HepG2 (cell line): ENCODE data around the gene FITM1. TPM values are rescaled to one million over a fixed set of nuclear protein-coding genes. Genes with fewer than 3 reads are reported as not detected.

Experiments
- ATM ChIP-seq: fragments of 450-650 bp; IDR thresholded peaks from 2 replicates; pipeline ENCODE4 v1.7.1; 2017; ENCODE audit warnings: mild to moderate bottlenecking, borderline replicate concordance
- CBX2 ChIP-seq, 2 experiments: fragments of 200-600 bp in 1 of 2; sonication (generic); formaldehyde crosslinking in 1 of 2; IDR thresholded peaks; 2 replicates each; pipeline versions ENCODE4 v1.7.0 to v1.8.1; 2018 to 2022; ENCODE audit warnings: low read depth in 2 of 2, low read length in 1 of 2, mild to moderate bottlenecking in 1 of 2, missing genetic modification reagents in 1 of 2
- CENPX ChIP-seq: sonication (generic); formaldehyde crosslinking; IDR thresholded peaks from 2 replicates; pipeline ENCODE4 v1.9.0; 2021; ENCODE audit warnings: mild to moderate bottlenecking, missing genetic modification reagents, moderate library complexity
- GATAD2A ChIP-seq: IDR thresholded peaks from 2 replicates; pipeline ENCODE4 v1.6.1; 2016
- KLF6 ChIP-seq: IDR thresholded peaks from 2 replicates; pipeline ENCODE4 v1.8.0; 2016; ENCODE audit warnings: missing biosample characterization, missing genetic modification reagents
- MBNL3 ChIP-seq: fragments of 250-450 bp; sonication (Bioruptor Pico); conservative IDR thresholded peaks from 2 replicates; pipeline ENCODE4 v1.8.0; 2022; ENCODE audit warnings: mild to moderate bottlenecking, inconsistent platforms
- MXI1 ChIP-seq: IDR thresholded peaks from 3 replicates; pipeline ENCODE4 v1.6.1; 2012; ENCODE audit warnings: low read depth, low read length, inconsistent platforms, borderline replicate concordance
- MYNN ChIP-seq: sonication (generic); formaldehyde crosslinking; IDR thresholded peaks from 2 replicates; pipeline ENCODE4 v1.4.0; 2020; ENCODE audit warnings: mild to moderate bottlenecking, low read depth, missing genetic modification reagents
- RXRB ChIP-seq: IDR thresholded peaks from 2 replicates; pipeline ENCODE4 v1.6.1; 2016; ENCODE audit warnings: borderline replicate concordance, missing genetic modification reagents, missing compliant biosample characterization
- STAT5B ChIP-seq: sonication (generic); formaldehyde crosslinking; IDR thresholded peaks from 2 replicates; pipeline ENCODE4 v1.4.0; 2020; ENCODE audit warnings: missing genetic modification reagents
- TBX2 ChIP-seq: sonication (generic); formaldehyde crosslinking; IDR thresholded peaks from 2 replicates; pipeline ENCODE4 v1.5.0; 2020; ENCODE audit warnings: missing genetic modification reagents, mild to moderate bottlenecking, borderline replicate concordance
- TERF1 ChIP-seq: sonication (generic); formaldehyde crosslinking; IDR thresholded peaks from 2 replicates; pipeline ENCODE4 v1.8.0; 2022; ENCODE audit warnings: mild to moderate bottlenecking, missing genetic modification reagents, moderate library complexity
- TP53 ChIP-seq: sonication (generic); formaldehyde crosslinking; conservative IDR thresholded peaks from 2 replicates; pipeline ENCODE4 v1.4.0; 2020; ENCODE audit warnings: missing genetic modification reagents
- TSC22D2 ChIP-seq: sonication (generic); formaldehyde crosslinking; IDR thresholded peaks from 2 replicates; pipeline ENCODE4 v1.5.1; 2020; ENCODE audit warnings: missing genetic modification reagents, mild to moderate bottlenecking, borderline replicate concordance
- ZBED4 ChIP-seq: sonication (generic); formaldehyde crosslinking; IDR thresholded peaks from 2 replicates; pipeline ENCODE4 v1.4.0; 2020; ENCODE audit warnings: missing genetic modification reagents, borderline replicate concordance
- ZFP91 ChIP-seq: sonication (generic); formaldehyde crosslinking; IDR thresholded peaks from 2 replicates; pipeline ENCODE4 v1.9.0; 2022; ENCODE audit warnings: missing genetic modification reagents, mild to moderate bottlenecking, borderline replicate concordance
- ZIK1 ChIP-seq: sonication (generic); formaldehyde crosslinking; IDR thresholded peaks from 2 replicates; pipeline ENCODE4 v1.5.0; 2020; ENCODE audit warnings: mild to moderate bottlenecking, low read depth, missing genetic modification reagents, borderline replicate concordance
- ZNF17 ChIP-seq: sonication (generic); formaldehyde crosslinking; IDR thresholded peaks from 2 replicates; pipeline ENCODE4 v1.5.0; 2020; ENCODE audit warnings: mild to moderate bottlenecking, missing genetic modification reagents
- ZNF33B ChIP-seq: sonication (generic); formaldehyde crosslinking; IDR thresholded peaks from 2 replicates; pipeline ENCODE4 v1.5.1; 2020; ENCODE audit warnings: mild to moderate bottlenecking, missing genetic modification reagents
- ZNF576 ChIP-seq: sonication (generic); formaldehyde crosslinking; IDR thresholded peaks from 2 replicates; pipeline ENCODE4 v1.4.0; 2020; ENCODE audit warnings: mild to moderate bottlenecking, missing genetic modification reagents
- ZNF891 ChIP-seq: sonication (generic); formaldehyde crosslinking; IDR thresholded peaks from 2 replicates; pipeline ENCODE4 v1.5.0; 2020; ENCODE audit warnings: mild to moderate bottlenecking, missing genetic modification reagents
- polyA plus RNA-seq, 8 experiments: library from polyadenylated mRNA; depleted of rRNA in 3 of 8; stranded (reverse) in 7 of 8; unstranded in 1 of 8; fragments of >200 nt; fragmentation: Illumina TruSeq in 4 of 8; extraction: Trizol in 4 of 8; gene quantifications; 2 replicates each; pipeline versions ENCODE4 v1.2.1 to v1.2.3, GENCODE V29; 2011 to 2016; ENCODE audit warnings: low read depth in 4 of 8, missing spikeins in 1 of 8, mixed read lengths in 1 of 8; ENCODE audit not compliant: insufficient read depth in 1 of 8
- total RNA-seq, 5 experiments: library from RNA; depleted of rRNA; stranded (reverse); fragments of >200 nt; fragmentation: Illumina TruSeq; extraction: Trizol; gene quantifications; 2 replicates each; pipeline ENCODE4 v1.2.3, GENCODE V29; 2016; ENCODE audit warnings: low read depth in 1 of 5

The FITM1 gene
- total and polyA plus RNA-seq, 2 of the 13 experiments (the other 11 are each of a cell fraction or from before 2014, with no cell fraction given): 2.7 to 5.8 TPM

GRCh38 chr14:24146978-24147760 is 16.7 kb downstream of the FITM1 start, which contains the start of gene RNF31 (continued):
- peak; percentile 48 for TF ChIP-seq KLF6 (CRISPR knock-in tag)
- TF ChIP-seq CBX2 (IDR thresholded peaks at IDR 0.05; ENCODE audit: low read depth, low read length): no peak
- no peak for TF ChIP-seq CBX2 (CRISPR knock-in tag; IDR thresholded peaks at IDR 0.05; ENCODE audit: low read depth)
- TF ChIP-seq ZBED4 (CRISPR knock-in tag): peak; percentile 85
- peak; percentile 76; the same call in 1 of the 2 replicates for TF ChIP-seq MYNN (CRISPR knock-in tag)
- TF ChIP-seq MBNL3 (CRISPR knock-in tag): no peak
- TF ChIP-seq ZIK1: peak; percentile 57; the same call in 1 of the 2 replicates
- no peak for TF ChIP-seq TSC22D2 (CRISPR knock-in tag)
- peak; percentile 80; the same call in 2 of the 3 replicates for TF ChIP-seq MXI1
- peak; percentile 77 for TF ChIP-seq TP53
- no peak for TF ChIP-seq ATM
- TF ChIP-seq ZNF576 (CRISPR knock-in tag): no peak
- no peak for TF ChIP-seq GATAD2A
- TF ChIP-seq ZNF17 (CRISPR knock-in tag): no peak
- peak; percentile 17 for TF ChIP-seq RXRB
- no peak for TF ChIP-seq CENPX (CRISPR knock-in tag)
- peak; percentile 62 for TF ChIP-seq TBX2 (CRISPR knock-in tag)
- no peak for TF ChIP-seq ZNF891 (CRISPR knock-in tag)
- TF ChIP-seq TERF1 (CRISPR knock-in tag): peak; percentile 86; the same call in 1 of the 2 replicates
- TF ChIP-seq ZNF33B (CRISPR knock-in tag): no peak
- peak; percentile 86; the same call in 1 of the 2 replicates for TF ChIP-seq STAT5B
- no peak for TF ChIP-seq ZFP91 (CRISPR knock-in tag)
